GM23338 (cell line): ENCODE data around the gene RAB6A. TPM values are rescaled to one million over a fixed set of nuclear protein-coding genes. Genes with fewer than 3 reads are reported as not detected.

Source experiments
- ATAC-seq: fragments of 200-7000 bp; cut with Tn5 transposase; 3 replicates; pipeline ENCODE4 v1.9.1; 2020
- DNase-seq: peaks from one replicate; pipeline ENCODE4 v3.0.0-alpha.2; 2015; ENCODE audit warnings: low spot score
- H2AFZ ChIP-seq: fragments of 200-600 bp; sonication (generic); 2 replicates; pipeline ENCODE4 v1.8.0; 2016; ENCODE audit warnings: antibody characterized with exemption, mild to moderate bottlenecking, moderate library complexity
- H3F3A ChIP-seq: fragments of 200-600 bp; sonication (generic); replicated peaks from 2 replicates; pipeline ENCODE4 v1.8.0; 2017; ENCODE audit warnings: antibody characterized with exemption, mixed run types, low read depth
- H3K27ac ChIP-seq: fragments of 200-600 bp; sonication (generic); 2 replicates; pipeline ENCODE4 v1.6.1; 2016; ENCODE audit warnings: low read depth
- H3K27me3 ChIP-seq: fragments of 200-600 bp; sonication (generic); 2 replicates; pipeline ENCODE4 v1.8.0; 2016; ENCODE audit warnings: mild to moderate bottlenecking, mixed run types, moderate library complexity; ENCODE audit not compliant: insufficient read depth
- H3K36me3 ChIP-seq: fragments of 200-600 bp; sonication (generic); 2 replicates; pipeline ENCODE4 v1.8.0; 2016; ENCODE audit warnings: mild to moderate bottlenecking; ENCODE audit not compliant: insufficient read depth
- H3K4me1 ChIP-seq: fragments of 200-600 bp; sonication (generic); 2 replicates; pipeline ENCODE4 v1.8.0; 2016; ENCODE audit warnings: mild to moderate bottlenecking, moderate library complexity; ENCODE audit not compliant: insufficient read depth
- H3K4me2 ChIP-seq: fragments of 200-600 bp; sonication (generic); 2 replicates; pipeline ENCODE4 v1.7.1; 2017; ENCODE audit warnings: mixed run types
- H3K4me3 ChIP-seq: fragments of 200-600 bp; sonication (generic); 2 replicates; pipeline ENCODE4 v1.6.1; 2016; ENCODE audit warnings: mixed run types
- H3K79me2 ChIP-seq: fragments of 200-600 bp; sonication (generic); replicated peaks from 2 replicates; pipeline ENCODE4 v1.8.0; 2017; ENCODE audit warnings: mild to moderate bottlenecking; ENCODE audit not compliant: insufficient read depth
- H3K9me2 ChIP-seq: fragments of 200-600 bp; sonication (generic); 2 replicates; pipeline ENCODE4 v1.8.0; 2017; ENCODE audit not compliant: insufficient read depth
- H4K20me1 ChIP-seq: fragments of 200-600 bp; sonication (generic); replicated peaks from 2 replicates; pipeline ENCODE4 v1.8.0; 2017; ENCODE audit warnings: mild to moderate bottlenecking; ENCODE audit not compliant: insufficient read depth
- H3K27ac Mint-ChIP-seq: 2 replicates; pipeline ENCODE4 v1.8.0; 2020; ENCODE audit warnings: inconsistent platforms, mild to moderate bottlenecking, moderate library complexity, mixed read lengths
- H3K27me3 Mint-ChIP-seq: 3 replicates; pipeline ENCODE4 v1.8.0; 2022; ENCODE audit warnings: low read depth, mild to moderate bottlenecking, moderate library complexity, mixed read lengths, inconsistent platforms; ENCODE audit not compliant: insufficient read depth, poor library complexity
- H3K36me3 Mint-ChIP-seq: 3 replicates; pipeline ENCODE4 v1.8.0; 2021; ENCODE audit warnings: low read depth, mild to moderate bottlenecking, inconsistent platforms, moderate library complexity, mixed read lengths
- H3K4me1 Mint-ChIP-seq: 3 replicates; pipeline ENCODE4 v1.8.0; 2020; ENCODE audit warnings: mild to moderate bottlenecking, inconsistent platforms, mixed read lengths
- H3K4me3 Mint-ChIP-seq: 3 replicates; pipeline ENCODE4 v1.8.0; 2021; ENCODE audit warnings: moderate library complexity, mild to moderate bottlenecking, inconsistent platforms, mixed read lengths
- H3K9me3 Mint-ChIP-seq: 3 replicates; pipeline ENCODE4 v1.8.0; 2020; ENCODE audit warnings: moderate library complexity, mild to moderate bottlenecking, inconsistent platforms, mixed read lengths
- CREB1 ChIP-seq: fragments of 250-450 bp; sonication (Bioruptor Pico); IDR thresholded peaks from 2 replicates; pipeline ENCODE4 v1.5.0; 2020; ENCODE audit warnings: low read depth, mild to moderate bottlenecking, moderate library complexity
- ETS1 ChIP-seq: IDR thresholded peaks from 2 replicates; pipeline ENCODE4 v1.6.1; 2016; ENCODE audit warnings: antibody characterized with exemption
- EZH2 ChIP-seq: fragments of 200-600 bp; sonication (generic); IDR thresholded peaks from one replicate; pipeline ENCODE4 v1.8.0; 2017; ENCODE audit warnings: antibody characterized with exemption, mild to moderate bottlenecking, low read depth; ENCODE audit not compliant: unreplicated experiment
- EZH2phosphoT487 ChIP-seq: fragments of 200-600 bp; sonication (generic); IDR thresholded peaks from one replicate; pipeline ENCODE4 v1.8.1; 2018; ENCODE audit warnings: antibody characterized with exemption; ENCODE audit not compliant: unreplicated experiment
- REST ChIP-seq: IDR thresholded peaks from one replicate; pipeline ENCODE4 v1.6.1; 2018; ENCODE audit warnings: antibody characterized with exemption; ENCODE audit not compliant: unreplicated experiment
- STAT1 ChIP-seq: IDR thresholded peaks from one replicate; pipeline ENCODE4 v1.6.1; 2016; ENCODE audit warnings: antibody characterized with exemption; ENCODE audit not compliant: unreplicated experiment
- ZNF331 ChIP-seq: fragments of 250-450 bp; sonication (Bioruptor Pico); IDR thresholded peaks from 2 replicates; pipeline ENCODE4 v1.5.0; 2020; ENCODE audit warnings: low read depth, mild to moderate bottlenecking, moderate library complexity
- ZNF462 ChIP-seq: fragments of 250-450 bp; sonication (Bioruptor Pico); IDR thresholded peaks from 2 replicates; pipeline ENCODE4 v1.5.0; 2020; ENCODE audit warnings: mild to moderate bottlenecking, moderate library complexity
- polyA plus RNA-seq: library from polyadenylated mRNA; unstranded; fragments of >200 nt; fragmentation: Nextera tagmentation; extraction: Ambion mirVana; gene quantifications from 2 replicates; pipeline ENCODE4 v1.2.1, GENCODE V29; 2016
- total RNA-seq: library from RNA; depleted of rRNA; stranded (reverse); fragments of >200 nt; shearing (Covaris generic); gene quantifications from 2 replicates; pipeline ENCODE4 v1.2.3, GENCODE V29; 2014
- TF ChIP-seq, protein P1 (sequence below), 2 experiments: fragments of 200-600 bp in 1 of 2; sonication (generic) in 1 of 2; conservative IDR thresholded peaks; 2 replicates each; pipeline versions ENCODE4 v1.5.1 to v1.6.1; 2016 to 2017; ENCODE audit warnings: antibody characterized with exemption in 2 of 2, low read depth in 2 of 2, mild to moderate bottlenecking in 2 of 2, moderate library complexity in 1 of 2

The RAB6A gene
- total and polyA plus RNA-seq, 2 experiments from 2014 or later = 61.1 to 127 TPM

DNA sequence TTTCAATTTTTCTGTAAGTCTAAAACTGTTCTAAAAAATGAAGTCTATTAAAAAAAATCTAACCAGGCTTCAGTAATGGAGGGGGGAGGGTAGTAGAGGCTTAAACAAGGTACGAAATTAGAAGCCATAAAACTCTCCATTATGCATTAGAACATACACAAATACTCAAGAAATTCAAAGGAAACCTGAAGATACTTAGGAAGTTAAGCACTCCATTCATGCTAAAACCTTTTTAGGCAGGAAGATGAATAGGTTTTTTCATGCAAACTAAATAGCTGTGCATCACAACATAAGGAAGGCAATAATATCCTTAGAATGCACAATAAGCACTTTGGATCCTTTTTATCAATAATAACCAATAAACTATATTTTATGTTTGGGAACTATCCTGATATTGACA lies 2.4 kb downstream of the RAB6A start:
- Histone ChIP-seq H3K4me1 (peaks cover 23% of the 10 kb centered on the region), H3K27me3 (no peaks in the 10 kb centered on the region), H3K79me2 (peaks cover 69% of the 10 kb centered on the region), H3K36me3 (no peaks in the 10 kb centered on the region), H3K9me2 (no peaks in the 10 kb centered on the region), H4K20me1 (peaks cover 17% of the 10 kb centered on the region), H3F3A (0 out of 2 replicates have a peak, but pooled peaks cover 3% of the 10 kb centered on the region), H3K4me2 (peak overlapping the region; percentile 73), H3K4me3 (peak overlapping the region; percentile 99), H2AFZ (no peak overlapping the region), H3K27ac (no peak overlapping the region)
- Mint-ChIP-seq H3K9me3 (peaks cover 3% of the 10 kb centered on the region; the same call in 1 of the 3 replicates), H3K27ac (no peak overlapping the region), H3K4me1 (peaks cover 17% of the 10 kb centered on the region; the same call in 2 of the 3 replicates), H3K4me3 (peak overlapping the region; percentile 95), H3K36me3 (no peaks in the 10 kb centered on the region; the same call in 1 of the 3 replicates), H3K27me3 (peaks cover 9% of the 10 kb centered on the region)
- TF ChIP-seq CREB1 (CRISPR knock-in tag) = no peak
- TF ChIP-seq STAT1 = no peak
- no peak for TF ChIP-seq ZNF331 (CRISPR knock-in tag)
- no peak for TF ChIP-seq REST
- no peak for TF ChIP-seq EZH2phosphoT487
- no peak for ATAC-seq
- DNase-seq = no peak

DNA sequence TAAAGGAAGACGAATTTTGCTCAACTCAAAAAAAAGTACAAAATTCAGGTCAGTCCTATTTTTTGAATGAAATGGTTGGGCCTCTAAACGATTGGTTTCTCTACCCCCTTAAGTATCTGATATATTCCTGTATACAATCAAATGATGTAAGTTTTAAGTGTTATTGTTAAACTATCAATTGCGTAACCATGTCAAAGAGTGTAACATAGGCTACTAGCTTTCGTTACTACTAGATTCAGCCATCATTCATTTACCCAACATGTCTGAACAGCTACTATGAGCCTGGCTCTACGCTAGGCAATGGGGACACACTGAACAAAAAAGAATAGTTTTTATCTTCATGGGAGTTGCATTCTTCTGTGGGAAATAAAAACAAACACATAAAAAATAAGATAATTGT lies 3.3 kb downstream of the RAB6A start:
- Mint-ChIP-seq H3K4me1 (peaks cover 20% of the 10 kb centered on the region; the same call in 2 of the 3 replicates), H3K27me3 (peaks cover 11% of the 10 kb centered on the region), H3K4me3 (peak overlapping the region; percentile 95; the same call in 2 of the 3 replicates), H3K9me3 (peaks cover 3% of the 10 kb centered on the region; the same call in 1 of the 3 replicates), H3K27ac (0 out of 2 replicates have a peak overlapping the region, but pooled peaks have one; percentile 62), H3K36me3 (peaks cover 2% of the 10 kb centered on the region; the same call in 2 of the 3 replicates)
- no peak for ATAC-seq
- Histone ChIP-seq H3K36me3 (no peaks in the 10 kb centered on the region), H3K79me2 (peaks cover 77% of the 10 kb centered on the region), H3K4me2 (peak overlapping the region; percentile 73), H3K4me3 (peak overlapping the region; percentile 99), H4K20me1 (peaks cover 22% of the 10 kb centered on the region), H3K27ac (no peak overlapping the region), H3F3A (0 out of 2 replicates have a peak, but pooled peaks cover 3% of the 10 kb centered on the region), H2AFZ (no peak overlapping the region), H3K27me3 (no peaks in the 10 kb centered on the region), H3K4me1 (peaks cover 24% of the 10 kb centered on the region), H3K9me2 (no peaks in the 10 kb centered on the region)
- DNase-seq = no peak
- TF ChIP-seq EZH2 (no peak), ZNF462 (no peak), ETS1 (no peak)
- TF ChIP-seq, protein P1, sequence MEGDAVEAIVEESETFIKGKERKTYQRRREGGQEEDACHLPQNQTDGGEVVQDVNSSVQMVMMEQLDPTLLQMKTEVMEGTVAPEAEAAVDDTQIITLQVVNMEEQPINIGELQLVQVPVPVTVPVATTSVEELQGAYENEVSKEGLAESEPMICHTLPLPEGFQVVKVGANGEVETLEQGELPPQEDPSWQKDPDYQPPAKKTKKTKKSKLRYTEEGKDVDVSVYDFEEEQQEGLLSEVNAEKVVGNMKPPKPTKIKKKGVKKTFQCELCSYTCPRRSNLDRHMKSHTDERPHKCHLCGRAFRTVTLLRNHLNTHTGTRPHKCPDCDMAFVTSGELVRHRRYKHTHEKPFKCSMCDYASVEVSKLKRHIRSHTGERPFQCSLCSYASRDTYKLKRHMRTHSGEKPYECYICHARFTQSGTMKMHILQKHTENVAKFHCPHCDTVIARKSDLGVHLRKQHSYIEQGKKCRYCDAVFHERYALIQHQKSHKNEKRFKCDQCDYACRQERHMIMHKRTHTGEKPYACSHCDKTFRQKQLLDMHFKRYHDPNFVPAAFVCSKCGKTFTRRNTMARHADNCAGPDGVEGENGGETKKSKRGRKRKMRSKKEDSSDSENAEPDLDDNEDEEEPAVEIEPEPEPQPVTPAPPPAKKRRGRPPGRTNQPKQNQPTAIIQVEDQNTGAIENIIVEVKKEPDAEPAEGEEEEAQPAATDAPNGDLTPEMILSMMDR (conservative IDR thresholded peaks at IDR 0.05; ENCODE audit: low read depth in 2 of 2) = no peak
